GM23338 (cell line): ENCODE measurements around the gene FEM1B. TPM values are rescaled to one million over a fixed set of nuclear protein-coding genes. Genes with fewer than 3 reads are reported as not detected.
A peak's percentile ranks its signal among the peaks of the same experiment; 100 is the strongest.

Source experiments
- ATAC-seq: fragments of 200-7000 bp; cut with Tn5 transposase; 3 replicates; pipeline ENCODE4 v1.9.1; 2020
- DNase-seq: peaks from one replicate; pipeline ENCODE4 v3.0.0-alpha.2; 2015; ENCODE audit warnings: low spot score
- H2AFZ ChIP-seq: fragments of 200-600 bp; sonication (generic); 2 replicates; pipeline ENCODE4 v1.8.0; 2016; ENCODE audit warnings: antibody characterized with exemption, mild to moderate bottlenecking, moderate library complexity
- H3F3A ChIP-seq: fragments of 200-600 bp; sonication (generic); replicated peaks from 2 replicates; pipeline ENCODE4 v1.8.0; 2017; ENCODE audit warnings: antibody characterized with exemption, mixed run types, low read depth
- H3K27ac ChIP-seq: fragments of 200-600 bp; sonication (generic); 2 replicates; pipeline ENCODE4 v1.6.1; 2016; ENCODE audit warnings: low read depth
- H3K27me3 ChIP-seq: fragments of 200-600 bp; sonication (generic); 2 replicates; pipeline ENCODE4 v1.8.0; 2016; ENCODE audit warnings: mild to moderate bottlenecking, mixed run types, moderate library complexity; ENCODE audit not compliant: insufficient read depth
- H3K36me3 ChIP-seq: fragments of 200-600 bp; sonication (generic); 2 replicates; pipeline ENCODE4 v1.8.0; 2016; ENCODE audit warnings: mild to moderate bottlenecking; ENCODE audit not compliant: insufficient read depth
- H3K4me1 ChIP-seq: fragments of 200-600 bp; sonication (generic); 2 replicates; pipeline ENCODE4 v1.8.0; 2016; ENCODE audit warnings: mild to moderate bottlenecking, moderate library complexity; ENCODE audit not compliant: insufficient read depth
- H3K4me2 ChIP-seq: fragments of 200-600 bp; sonication (generic); 2 replicates; pipeline ENCODE4 v1.7.1; 2017; ENCODE audit warnings: mixed run types
- H3K4me3 ChIP-seq: fragments of 200-600 bp; sonication (generic); 2 replicates; pipeline ENCODE4 v1.6.1; 2016; ENCODE audit warnings: mixed run types
- H3K79me2 ChIP-seq: fragments of 200-600 bp; sonication (generic); replicated peaks from 2 replicates; pipeline ENCODE4 v1.8.0; 2017; ENCODE audit warnings: mild to moderate bottlenecking; ENCODE audit not compliant: insufficient read depth
- H3K9me2 ChIP-seq: fragments of 200-600 bp; sonication (generic); 2 replicates; pipeline ENCODE4 v1.8.0; 2017; ENCODE audit not compliant: insufficient read depth
- H4K20me1 ChIP-seq: fragments of 200-600 bp; sonication (generic); replicated peaks from 2 replicates; pipeline ENCODE4 v1.8.0; 2017; ENCODE audit warnings: mild to moderate bottlenecking; ENCODE audit not compliant: insufficient read depth
- H3K27ac Mint-ChIP-seq: 2 replicates; pipeline ENCODE4 v1.8.0; 2020; ENCODE audit warnings: inconsistent platforms, mild to moderate bottlenecking, moderate library complexity, mixed read lengths
- H3K27me3 Mint-ChIP-seq: 3 replicates; pipeline ENCODE4 v1.8.0; 2022; ENCODE audit warnings: low read depth, mild to moderate bottlenecking, moderate library complexity, mixed read lengths, inconsistent platforms; ENCODE audit not compliant: insufficient read depth, poor library complexity
- H3K36me3 Mint-ChIP-seq: 3 replicates; pipeline ENCODE4 v1.8.0; 2021; ENCODE audit warnings: low read depth, mild to moderate bottlenecking, inconsistent platforms, moderate library complexity, mixed read lengths
- H3K4me1 Mint-ChIP-seq: 3 replicates; pipeline ENCODE4 v1.8.0; 2020; ENCODE audit warnings: mild to moderate bottlenecking, inconsistent platforms, mixed read lengths
- H3K4me3 Mint-ChIP-seq: 3 replicates; pipeline ENCODE4 v1.8.0; 2021; ENCODE audit warnings: moderate library complexity, mild to moderate bottlenecking, inconsistent platforms, mixed read lengths
- H3K9me3 Mint-ChIP-seq: 3 replicates; pipeline ENCODE4 v1.8.0; 2020; ENCODE audit warnings: moderate library complexity, mild to moderate bottlenecking, inconsistent platforms, mixed read lengths
- CTCF ChIP-seq, 2 experiments: fragments of 200-600 bp in 1 of 2; sonication (generic) in 1 of 2; conservative IDR thresholded peaks; 2 replicates each; pipeline versions ENCODE4 v1.5.1 to v1.6.1; 2016 to 2017; ENCODE audit warnings: antibody characterized with exemption in 2 of 2, low read depth in 2 of 2, mild to moderate bottlenecking in 2 of 2, moderate library complexity in 1 of 2
- EZH2 ChIP-seq: fragments of 200-600 bp; sonication (generic); IDR thresholded peaks from one replicate; pipeline ENCODE4 v1.8.0; 2017; ENCODE audit warnings: antibody characterized with exemption, mild to moderate bottlenecking, low read depth; ENCODE audit not compliant: unreplicated experiment
- EZH2phosphoT487 ChIP-seq: fragments of 200-600 bp; sonication (generic); IDR thresholded peaks from one replicate; pipeline ENCODE4 v1.8.1; 2018; ENCODE audit warnings: antibody characterized with exemption; ENCODE audit not compliant: unreplicated experiment
- JUNB ChIP-seq: IDR thresholded peaks from one replicate; pipeline ENCODE4 v1.6.1; 2016; ENCODE audit warnings: antibody characterized with exemption; ENCODE audit not compliant: unreplicated experiment
- NANOG ChIP-seq: IDR thresholded peaks from 2 replicates; pipeline ENCODE4 v1.6.1; 2016; ENCODE audit warnings: antibody characterized with exemption, borderline replicate concordance
- POLR2AphosphoS5 ChIP-seq: IDR thresholded peaks from 2 replicates; pipeline ENCODE4 v1.6.1; 2016; ENCODE audit warnings: antibody characterized with exemption, low read depth
- STAT1 ChIP-seq: IDR thresholded peaks from one replicate; pipeline ENCODE4 v1.6.1; 2016; ENCODE audit warnings: antibody characterized with exemption; ENCODE audit not compliant: unreplicated experiment
- ZNF114 ChIP-seq: fragments of 250-450 bp; sonication (Bioruptor Pico); IDR thresholded peaks from 2 replicates; pipeline ENCODE4 v1.5.0; 2020; ENCODE audit warnings: mild to moderate bottlenecking, moderate library complexity
- ZNF331 ChIP-seq: fragments of 250-450 bp; sonication (Bioruptor Pico); IDR thresholded peaks from 2 replicates; pipeline ENCODE4 v1.5.0; 2020; ENCODE audit warnings: low read depth, mild to moderate bottlenecking, moderate library complexity
- polyA plus RNA-seq: library from polyadenylated mRNA; unstranded; fragments of >200 nt; fragmentation: Nextera tagmentation; extraction: Ambion mirVana; gene quantifications from 2 replicates; pipeline ENCODE4 v1.2.1, GENCODE V29; 2016
- total RNA-seq: library from RNA; depleted of rRNA; stranded (reverse); fragments of >200 nt; shearing (Covaris generic); gene quantifications from 2 replicates; pipeline ENCODE4 v1.2.3, GENCODE V29; 2014
- TF ChIP-seq, protein P1 (sequence below): fragments of 250-450 bp; sonication (Bioruptor Pico); IDR thresholded peaks from 2 replicates; pipeline ENCODE4 v1.5.0; 2020; ENCODE audit warnings: mild to moderate bottlenecking, moderate library complexity
- TF ChIP-seq, protein P2 (sequence below): IDR thresholded peaks from one replicate; pipeline ENCODE4 v1.6.1; 2018; ENCODE audit warnings: antibody characterized with exemption; ENCODE audit not compliant: unreplicated experiment

Gene FEM1B
- total and polyA plus RNA-seq, 2 experiments from 2014 or later, result 13.0 to 82.0 TPM

GRCh38 chr15:68239025-68239424, 38.5 kb upstream of the FEM1B start (continued):
- TF ChIP-seq ZNF114 (CRISPR knock-in tag) (no peak), EZH2phosphoT487 (no peak), JUNB (no peak), POLR2AphosphoS5 (no peak)

- Mint-ChIP-seq H3K27me3 (no peaks in the 10 kb centered on the region), H3K9me3 (peaks cover 21% of the 10 kb centered on the region; the same call in 2 of the 3 replicates), H3K27ac (no peak overlapping the region), H3K4me3 (no peak overlapping the region; the same call in 2 of the 3 replicates), H3K4me1 (peaks cover 6% of the 10 kb centered on the region; the same call in 2 of the 3 replicates), H3K36me3 (peaks cover 9% of the 10 kb centered on the region; the same call in 2 of the 3 replicates)
- H4K20me1 ChIP-seq, result no peaks in the 10 kb centered on the region
- no peak overlapping the region for H3K4me3 ChIP-seq
- H3K9me2 ChIP-seq, result no peaks in the 10 kb centered on the region
- peak; percentile 81 for ATAC-seq
- peak; percentile 45 for DNase-seq
- TF ChIP-seq ZNF331 (CRISPR knock-in tag) (no peak), JUNB (no peak), EZH2 (no peak), EZH2phosphoT487 (no peak), STAT1 (no peak), NANOG (no peak), POLR2AphosphoS5 (no peak), CTCF (conservative IDR thresholded peaks at IDR 0.05; ENCODE audit: low read depth in 2 of 2) (no peak)
- TF ChIP-seq, protein P1, sequence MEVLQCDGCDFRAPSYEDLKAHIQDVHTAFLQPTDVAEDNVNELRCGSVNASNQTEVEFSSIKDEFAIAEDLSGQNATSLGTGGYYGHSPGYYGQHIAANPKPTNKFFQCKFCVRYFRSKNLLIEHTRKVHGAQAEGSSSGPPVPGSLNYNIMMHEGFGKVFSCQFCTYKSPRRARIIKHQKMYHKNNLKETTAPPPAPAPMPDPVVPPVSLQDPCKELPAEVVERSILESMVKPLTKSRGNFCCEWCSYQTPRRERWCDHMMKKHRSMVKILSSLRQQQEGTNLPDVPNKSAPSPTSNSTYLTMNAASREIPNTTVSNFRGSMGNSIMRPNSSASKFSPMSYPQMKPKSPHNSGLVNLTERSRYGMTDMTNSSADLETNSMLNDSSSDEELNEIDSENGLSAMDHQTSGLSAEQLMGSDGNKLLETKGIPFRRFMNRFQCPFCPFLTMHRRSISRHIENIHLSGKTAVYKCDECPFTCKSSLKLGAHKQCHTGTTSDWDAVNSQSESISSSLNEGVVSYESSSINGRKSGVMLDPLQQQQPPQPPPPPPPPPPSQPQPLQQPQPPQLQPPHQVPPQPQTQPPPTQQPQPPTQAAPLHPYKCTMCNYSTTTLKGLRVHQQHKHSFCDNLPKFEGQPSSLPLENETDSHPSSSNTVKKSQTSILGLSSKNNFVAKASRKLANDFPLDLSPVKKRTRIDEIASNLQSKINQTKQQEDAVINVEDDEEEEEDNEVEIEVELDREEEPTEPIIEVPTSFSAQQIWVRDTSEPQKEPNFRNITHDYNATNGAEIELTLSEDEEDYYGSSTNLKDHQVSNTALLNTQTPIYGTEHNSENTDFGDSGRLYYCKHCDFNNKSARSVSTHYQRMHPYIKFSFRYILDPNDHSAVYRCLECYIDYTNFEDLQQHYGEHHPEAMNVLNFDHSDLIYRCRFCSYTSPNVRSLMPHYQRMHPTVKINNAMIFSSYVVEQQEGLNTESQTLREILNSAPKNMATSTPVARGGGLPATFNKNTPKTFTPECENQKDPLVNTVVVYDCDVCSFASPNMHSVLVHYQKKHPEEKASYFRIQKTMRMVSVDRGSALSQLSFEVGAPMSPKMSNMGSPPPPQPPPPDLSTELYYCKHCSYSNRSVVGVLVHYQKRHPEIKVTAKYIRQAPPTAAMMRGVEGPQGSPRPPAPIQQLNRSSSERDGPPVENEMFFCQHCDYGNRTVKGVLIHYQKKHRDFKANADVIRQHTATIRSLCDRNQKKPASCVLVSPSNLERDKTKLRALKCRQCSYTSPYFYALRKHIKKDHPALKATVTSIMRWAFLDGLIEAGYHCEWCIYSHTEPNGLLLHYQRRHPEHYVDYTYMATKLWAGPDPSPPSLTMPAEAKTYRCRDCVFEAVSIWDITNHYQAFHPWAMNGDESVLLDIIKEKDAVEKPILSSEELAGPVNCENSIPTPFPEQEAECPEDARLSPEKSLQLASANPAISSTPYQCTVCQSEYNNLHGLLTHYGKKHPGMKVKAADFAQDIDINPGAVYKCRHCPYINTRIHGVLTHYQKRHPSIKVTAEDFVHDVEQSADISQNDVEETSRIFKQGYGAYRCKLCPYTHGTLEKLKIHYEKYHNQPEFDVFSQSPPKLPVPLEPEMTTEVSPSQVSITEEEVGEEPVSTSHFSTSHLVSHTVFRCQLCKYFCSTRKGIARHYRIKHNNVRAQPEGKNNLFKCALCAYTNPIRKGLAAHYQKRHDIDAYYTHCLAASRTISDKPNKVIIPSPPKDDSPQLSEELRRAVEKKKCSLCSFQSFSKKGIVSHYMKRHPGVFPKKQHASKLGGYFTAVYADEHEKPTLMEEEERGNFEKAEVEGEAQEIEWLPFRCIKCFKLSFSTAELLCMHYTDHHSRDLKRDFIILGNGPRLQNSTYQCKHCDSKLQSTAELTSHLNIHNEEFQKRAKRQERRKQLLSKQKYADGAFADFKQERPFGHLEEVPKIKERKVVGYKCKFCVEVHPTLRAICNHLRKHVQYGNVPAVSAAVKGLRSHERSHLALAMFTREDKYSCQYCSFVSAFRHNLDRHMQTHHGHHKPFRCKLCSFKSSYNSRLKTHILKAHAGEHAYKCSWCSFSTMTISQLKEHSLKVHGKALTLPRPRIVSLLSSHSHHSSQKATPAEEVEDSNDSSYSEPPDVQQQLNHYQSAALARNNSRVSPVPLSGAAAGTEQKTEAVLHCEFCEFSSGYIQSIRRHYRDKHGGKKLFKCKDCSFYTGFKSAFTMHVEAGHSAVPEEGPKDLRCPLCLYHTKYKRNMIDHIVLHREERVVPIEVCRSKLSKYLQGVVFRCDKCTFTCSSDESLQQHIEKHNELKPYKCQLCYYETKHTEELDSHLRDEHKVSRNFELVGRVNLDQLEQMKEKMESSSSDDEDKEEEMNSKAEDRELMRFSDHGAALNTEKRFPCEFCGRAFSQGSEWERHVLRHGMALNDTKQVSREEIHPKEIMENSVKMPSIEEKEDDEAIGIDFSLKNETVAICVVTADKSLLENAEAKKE (CRISPR knock-in tag), result no peak
- TF ChIP-seq, protein P2, sequence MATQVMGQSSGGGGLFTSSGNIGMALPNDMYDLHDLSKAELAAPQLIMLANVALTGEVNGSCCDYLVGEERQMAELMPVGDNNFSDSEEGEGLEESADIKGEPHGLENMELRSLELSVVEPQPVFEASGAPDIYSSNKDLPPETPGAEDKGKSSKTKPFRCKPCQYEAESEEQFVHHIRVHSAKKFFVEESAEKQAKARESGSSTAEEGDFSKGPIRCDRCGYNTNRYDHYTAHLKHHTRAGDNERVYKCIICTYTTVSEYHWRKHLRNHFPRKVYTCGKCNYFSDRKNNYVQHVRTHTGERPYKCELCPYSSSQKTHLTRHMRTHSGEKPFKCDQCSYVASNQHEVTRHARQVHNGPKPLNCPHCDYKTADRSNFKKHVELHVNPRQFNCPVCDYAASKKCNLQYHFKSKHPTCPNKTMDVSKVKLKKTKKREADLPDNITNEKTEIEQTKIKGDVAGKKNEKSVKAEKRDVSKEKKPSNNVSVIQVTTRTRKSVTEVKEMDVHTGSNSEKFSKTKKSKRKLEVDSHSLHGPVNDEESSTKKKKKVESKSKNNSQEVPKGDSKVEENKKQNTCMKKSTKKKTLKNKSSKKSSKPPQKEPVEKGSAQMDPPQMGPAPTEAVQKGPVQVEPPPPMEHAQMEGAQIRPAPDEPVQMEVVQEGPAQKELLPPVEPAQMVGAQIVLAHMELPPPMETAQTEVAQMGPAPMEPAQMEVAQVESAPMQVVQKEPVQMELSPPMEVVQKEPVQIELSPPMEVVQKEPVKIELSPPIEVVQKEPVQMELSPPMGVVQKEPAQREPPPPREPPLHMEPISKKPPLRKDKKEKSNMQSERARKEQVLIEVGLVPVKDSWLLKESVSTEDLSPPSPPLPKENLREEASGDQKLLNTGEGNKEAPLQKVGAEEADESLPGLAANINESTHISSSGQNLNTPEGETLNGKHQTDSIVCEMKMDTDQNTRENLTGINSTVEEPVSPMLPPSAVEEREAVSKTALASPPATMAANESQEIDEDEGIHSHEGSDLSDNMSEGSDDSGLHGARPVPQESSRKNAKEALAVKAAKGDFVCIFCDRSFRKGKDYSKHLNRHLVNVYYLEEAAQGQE, result no peak
- no peaks in the 10 kb centered on the region for H3K27me3 ChIP-seq
- no peak overlapping the region for H3K27ac ChIP-seq
- no peak overlapping the region for H3K4me2 ChIP-seq
- no peaks in the 10 kb centered on the region for H3K4me1 ChIP-seq
- no peak overlapping the region for H2AFZ ChIP-seq
- no peaks in the 10 kb centered on the region for H3K79me2 ChIP-seq
- no peaks in the 10 kb centered on the region for H3F3A ChIP-seq
- H3K36me3 ChIP-seq, result 0 out of 2 replicates have a peak, but pooled peaks cover 4% of the 10 kb centered on the region
Observed at GRCh38 chr15:68241088-68241935, 36.2 kb upstream of the FEM1B start.
